ENCODE results near the gene ANKRD55. TPM values are rescaled to one million over a fixed set of nuclear protein-coding genes. Genes with fewer than 3 reads are reported as not detected.
A peak's percentile ranks its signal among the peaks of the same experiment; 100 is the strongest.
"Not testable (repeated sequence)": the region's sequence is repeated elsewhere in the genome, so short reads cannot be mapped to it uniquely, and the experiment has no call there.

Gene ANKRD55
- total RNA-seq, 2 experiments from 2014 or later: 14.1 to 14.6 TPM

GRCh38 chr5:56202483-56202882 is 30.6 kb downstream of the ANKRD55 start:
- peaks cover 4% of the 10 kb centered on the region for H3K9me3 Mint-ChIP-seq
- no peak overlapping the region for H3K4me3 Mint-ChIP-seq
- CTCF ChIA-PET: interaction anchor here (0.5 to 4.9 kb wide), 20 partner anchors 31 to 727 kb away, joined by 3 to 123 read pairs (median 4); no protein-coding TSS in a partner anchor
- H3K4me1 Mint-ChIP-seq (ENCODE audit: low read depth): peaks cover 27% of the 10 kb centered on the region
- peaks cover 3% of the 10 kb centered on the region for H3K36me3 Mint-ChIP-seq (ENCODE audit: low read depth)
- no peak for DNase-seq
- H3K27me3 Mint-ChIP-seq (ENCODE audit: low read depth): no peaks in the 10 kb centered on the region
- H3K27ac Mint-ChIP-seq: peak overlapping the region; percentile 34
- intact Hi-C loops (cut with micrococcal nuclease): loop anchor here (5.0 to 10.0 kb wide), 3 partner anchors 490 to 1030 kb away; partner anchors contain the start of genes CDC20B, MCIDAS and SLC38A9

DNA sequence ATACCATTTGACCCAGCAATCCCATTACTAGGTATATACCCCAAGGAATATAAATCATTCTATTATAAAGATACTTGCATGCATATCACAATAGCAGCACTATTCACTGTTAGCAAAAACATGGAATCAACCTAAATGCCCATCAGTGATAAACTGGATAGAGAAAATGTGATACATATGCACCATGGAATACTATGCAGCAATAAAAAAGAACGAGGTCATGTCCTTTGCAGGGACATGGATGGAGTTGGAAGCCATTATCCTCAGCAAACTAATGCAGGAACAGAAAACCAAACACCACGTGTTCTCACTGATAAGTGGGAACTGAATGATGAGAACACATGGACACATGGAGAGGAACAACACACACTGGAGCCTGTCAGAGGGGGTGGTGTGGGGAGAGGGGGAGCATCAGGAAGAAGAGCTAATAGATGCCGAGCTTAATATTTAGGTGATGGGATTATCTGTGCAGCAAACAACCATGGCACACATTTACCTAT is 31.3 kb downstream of the ANKRD55 start:
- CTCF ChIA-PET: interaction anchor here (0.6 to 4.9 kb wide), 36 partner anchors 15 to 859 kb away, joined by 3 to 123 read pairs (median 4); no protein-coding TSS in a partner anchor
- intact Hi-C loops (cut with micrococcal nuclease): loop anchor here (1.0 to 10.0 kb wide), 10 partner anchors 53 to 1030 kb away; partner anchors contain the start of genes CDC20B, MCIDAS and SLC38A9
- H3K36me3 Mint-ChIP-seq (ENCODE audit: low read depth); H3K27ac Mint-ChIP-seq; DNase-seq; H3K4me3 Mint-ChIP-seq; H3K9me3 Mint-ChIP-seq; H3K27me3 Mint-ChIP-seq (ENCODE audit: low read depth): not testable (repeated sequence)
- H3K4me1 Mint-ChIP-seq (ENCODE audit: low read depth): peaks cover 27% of the 10 kb centered on the region

GRCh38 chr5:56200971-56201666 is 32.0 kb downstream of the ANKRD55 start:
- CTCF ChIA-PET: interaction anchor here (0.6 to 4.9 kb wide), 55 partner anchors 14 to 859 kb away, joined by 3 to 123 read pairs (median 4); no protein-coding TSS in a partner anchor
- Mint-ChIP-seq H3K36me3 (ENCODE audit: low read depth) (peaks cover 3% of the 10 kb centered on the region), H3K4me1 (ENCODE audit: low read depth) (peaks cover 28% of the 10 kb centered on the region), H3K27ac (no peak overlapping the region), H3K9me3 (peaks cover 4% of the 10 kb centered on the region), H3K27me3 (ENCODE audit: low read depth) (no peaks in the 10 kb centered on the region), H3K4me3 (no peak overlapping the region)
- intact Hi-C loops (cut with micrococcal nuclease): loop anchor here (1.0 to 10.0 kb wide), 10 partner anchors 52 to 1029 kb away; partner anchors contain the start of genes CDC20B, MCIDAS and SLC38A9
- DNase-seq: peak; percentile 83

DNA sequence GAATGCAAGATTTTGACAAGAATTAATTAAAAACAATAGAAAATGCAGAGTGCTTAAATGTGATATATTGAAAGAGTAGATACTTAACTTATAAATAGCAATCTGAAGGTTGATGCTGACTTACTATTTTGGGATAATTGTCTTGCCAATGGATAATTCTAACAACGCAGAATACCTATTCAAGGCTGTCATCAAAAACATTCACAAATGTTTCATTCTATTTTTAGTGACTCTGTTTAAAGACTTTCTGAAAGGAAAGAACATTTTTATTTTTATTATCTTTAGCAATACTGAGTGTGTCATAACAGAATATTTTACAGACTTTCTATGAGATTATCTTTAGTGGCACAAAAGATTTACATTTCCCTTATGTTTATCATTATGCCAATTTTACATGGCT is 38.1 kb downstream of the ANKRD55 start:
- H3K27me3 Mint-ChIP-seq (ENCODE audit: low read depth): no peaks in the 10 kb centered on the region
- no peaks in the 10 kb centered on the region for H3K36me3 Mint-ChIP-seq (ENCODE audit: low read depth)
- DNase-seq: no peak
- intact Hi-C loops (cut with micrococcal nuclease): loop anchor here (5.0 kb wide), 1 partner anchor 858 kb away; no protein-coding TSS in a partner anchor
- H3K27ac Mint-ChIP-seq: no peak overlapping the region
- CTCF ChIA-PET: interaction anchor here (1.1 kb wide), 1 partner anchor 232 kb away, joined by 4 read pairs; no protein-coding TSS in a partner anchor
- H3K4me3 Mint-ChIP-seq: no peak overlapping the region
- no peaks in the 10 kb centered on the region for H3K9me3 Mint-ChIP-seq
- peaks cover 23% of the 10 kb centered on the region for H3K4me1 Mint-ChIP-seq (ENCODE audit: low read depth)

- CTCF ChIA-PET: no interaction called here
- intact Hi-C loops (cut with micrococcal nuclease): no loop called here
These were observed 40.9 kb downstream of the ANKRD55 start for GRCh38 chr5:56192246-56192645.

DNA sequence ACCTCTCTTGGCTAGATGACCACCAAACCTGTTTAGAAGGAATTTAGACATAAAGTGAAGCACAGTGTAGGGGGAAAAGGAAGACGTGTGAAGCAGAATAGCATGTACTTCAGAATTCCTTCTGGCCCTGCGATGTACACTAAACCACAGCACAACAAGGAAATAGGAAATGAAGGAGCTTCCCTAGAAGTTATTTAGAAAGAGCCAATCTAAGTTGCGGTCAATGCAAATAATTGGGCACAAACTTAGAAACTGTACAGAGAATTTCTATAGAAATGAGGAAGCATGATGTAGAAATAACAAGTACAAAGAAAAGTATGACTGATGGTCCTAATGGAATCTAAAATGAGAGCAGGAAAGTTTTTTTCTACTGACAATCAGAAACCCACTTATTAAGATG is 41.5 kb downstream of the ANKRD55 start:
- no peaks in the 10 kb centered on the region for H3K27me3 Mint-ChIP-seq (ENCODE audit: low read depth)
- H3K36me3 Mint-ChIP-seq (ENCODE audit: low read depth): no peaks in the 10 kb centered on the region
- no peaks in the 10 kb centered on the region for H3K9me3 Mint-ChIP-seq
- H3K4me1 Mint-ChIP-seq (ENCODE audit: low read depth): peaks cover 23% of the 10 kb centered on the region
- DNase-seq: no peak
- H3K4me3 Mint-ChIP-seq: no peak overlapping the region
- intact Hi-C loops (cut with micrococcal nuclease): no loop called here
- CTCF ChIA-PET: interaction anchor here (0.7 kb wide), 1 partner anchor 353 kb away, joined by 3 read pairs; no protein-coding TSS in a partner anchor
- H3K27ac Mint-ChIP-seq: no peak overlapping the region

More at GRCh38 chr5:56192246-56192645, 40.9 kb downstream of the ANKRD55 start:
- Mint-ChIP-seq H3K4me1 (ENCODE audit: low read depth) (peaks cover 23% of the 10 kb centered on the region), H3K9me3 (no peaks in the 10 kb centered on the region), H3K4me3 (no peak overlapping the region), H3K27ac (no peak overlapping the region), H3K27me3 (ENCODE audit: low read depth) (no peaks in the 10 kb centered on the region), H3K36me3 (ENCODE audit: low read depth) (no peaks in the 10 kb centered on the region)
- DNase-seq: no peak

- H3K36me3 Mint-ChIP-seq (ENCODE audit: low read depth): no peaks in the 10 kb centered on the region
- H3K9me3 Mint-ChIP-seq: no peaks in the 10 kb centered on the region
- no peak overlapping the region for H3K4me3 Mint-ChIP-seq
- H3K27ac Mint-ChIP-seq: no peak overlapping the region
- CTCF ChIA-PET: no interaction called here
- no peaks in the 10 kb centered on the region for H3K27me3 Mint-ChIP-seq (ENCODE audit: low read depth)
- H3K4me1 Mint-ChIP-seq (ENCODE audit: low read depth): peaks cover 22% of the 10 kb centered on the region
- peak; percentile 64 for DNase-seq
- intact Hi-C loops (cut with micrococcal nuclease): no loop called here
These were observed 42.6 kb downstream of the ANKRD55 start for GRCh38 chr5:56190497-56190896.

- H3K27me3 Mint-ChIP-seq (ENCODE audit: low read depth): no peaks in the 10 kb centered on the region
- no peaks in the 10 kb centered on the region for H3K9me3 Mint-ChIP-seq
- intact Hi-C loops (cut with micrococcal nuclease): no loop called here
- CTCF ChIA-PET: interaction anchor here (1.1 kb wide), 1 partner anchor 14 kb away, joined by 3 read pairs; no protein-coding TSS in a partner anchor
- no peaks in the 10 kb centered on the region for H3K36me3 Mint-ChIP-seq (ENCODE audit: low read depth)
- H3K4me3 Mint-ChIP-seq: no peak overlapping the region
- H3K4me1 Mint-ChIP-seq (ENCODE audit: low read depth): peaks cover 18% of the 10 kb centered on the region
- no peak overlapping the region for H3K27ac Mint-ChIP-seq
- no peak for DNase-seq
These were observed 47.3 kb downstream of the ANKRD55 start for GRCh38 chr5:56185768-56186311.

GRCh38 chr5:56183506-56183905 is 49.6 kb downstream of the ANKRD55 start:
- no peaks in the 10 kb centered on the region for H3K36me3 Mint-ChIP-seq (ENCODE audit: low read depth)
- no peaks in the 10 kb centered on the region for H3K9me3 Mint-ChIP-seq
- no peaks in the 10 kb centered on the region for H3K27me3 Mint-ChIP-seq (ENCODE audit: low read depth)
- DNase-seq: no peak
- no peak overlapping the region for H3K27ac Mint-ChIP-seq
- intact Hi-C loops (cut with micrococcal nuclease): no loop called here
- H3K4me1 Mint-ChIP-seq (ENCODE audit: low read depth): peaks cover 11% of the 10 kb centered on the region
- CTCF ChIA-PET: no interaction called here
- no peak overlapping the region for H3K4me3 Mint-ChIP-seq

- Mint-ChIP-seq H3K4me3 (no peak overlapping the region), H3K27me3 (ENCODE audit: low read depth) (no peaks in the 10 kb centered on the region), H3K9me3 (no peaks in the 10 kb centered on the region), H3K27ac (no peak overlapping the region), H3K4me1 (ENCODE audit: low read depth) (peaks cover 29% of the 10 kb centered on the region), H3K36me3 (ENCODE audit: low read depth) (no peaks in the 10 kb centered on the region)
- intact Hi-C loops (cut with micrococcal nuclease): no loop called here
- DNase-seq: no peak
- CTCF ChIA-PET: interaction anchor here (1.5 kb wide), 1 partner anchor 21 kb away, joined by 4 read pairs; no protein-coding TSS in a partner anchor
These were observed 53.7 kb downstream of the ANKRD55 start for GRCh38 chr5:56179442-56179841.

DNA sequence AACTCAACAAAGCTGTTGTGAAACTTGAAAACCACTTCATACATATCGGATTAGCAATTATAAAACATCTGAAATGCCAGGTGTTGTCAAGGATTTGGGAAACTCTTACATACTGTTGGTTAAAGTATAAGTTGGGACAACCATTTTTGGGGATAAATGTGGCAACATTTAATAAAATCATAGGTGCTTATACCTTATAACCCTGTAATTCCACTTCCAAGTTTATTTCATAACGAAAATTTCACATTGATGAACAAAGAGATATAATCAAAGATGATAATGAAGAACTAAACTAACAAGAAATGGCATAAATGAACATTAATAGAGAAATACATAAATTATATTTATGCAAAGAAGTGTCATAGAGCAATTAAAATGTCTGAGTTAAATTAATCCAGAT is 54.3 kb downstream of the ANKRD55 start:
- intact Hi-C loops (cut with micrococcal nuclease): no loop called here
- Mint-ChIP-seq H3K9me3 (no peaks in the 10 kb centered on the region), H3K27me3 (ENCODE audit: low read depth) (no peaks in the 10 kb centered on the region), H3K4me1 (ENCODE audit: low read depth) (peaks cover 25% of the 10 kb centered on the region), H3K4me3 (no peak overlapping the region), H3K27ac (no peak overlapping the region), H3K36me3 (ENCODE audit: low read depth) (no peaks in the 10 kb centered on the region)
- no peak for DNase-seq
- CTCF ChIA-PET: no interaction called here

- intact Hi-C loops (cut with micrococcal nuclease): no loop called here
- H3K4me3 Mint-ChIP-seq: no peak overlapping the region
- no peaks in the 10 kb centered on the region for H3K9me3 Mint-ChIP-seq
- no peak for DNase-seq
- H3K27me3 Mint-ChIP-seq (ENCODE audit: low read depth): no peaks in the 10 kb centered on the region
- CTCF ChIA-PET: interaction anchor here (0.5 kb wide), 1 partner anchor 655 kb away, joined by 3 read pairs; no protein-coding TSS in a partner anchor
- H3K36me3 Mint-ChIP-seq (ENCODE audit: low read depth): no peaks in the 10 kb centered on the region
- H3K4me1 Mint-ChIP-seq (ENCODE audit: low read depth): peaks cover 32% of the 10 kb centered on the region
- H3K27ac Mint-ChIP-seq: no peak overlapping the region
These were observed 56.1 kb downstream of the ANKRD55 start for GRCh38 chr5:56176871-56177533.
